Measurements from ENCODE around the gene TSPAN14.

The TSPAN14 gene

GRCh38 chr10:80528901-80529300 is 74.8 kb downstream of the TSPAN14 start:
- WGBS (ENCODE audit: extremely low coverage, insufficient coverage, insufficient read length), result no CpG with 5 or more reads among the region's 6 CpGs
- H3K4me3 ChIP-seq (ENCODE audit: low read depth, low read length), result no peak overlapping the region
- no peak overlapping the region for H2AFZ ChIP-seq (ENCODE audit: insufficient read depth, low read length, poor library complexity)
- H3K79me2 ChIP-seq (ENCODE audit: control insufficient read depth, insufficient read depth, low read length, poor library complexity), result no peaks in the 10 kb centered on the region
- no peak overlapping the region for H3K9ac ChIP-seq (ENCODE audit: low read length)
- no peak overlapping the region for H3K4me2 ChIP-seq (ENCODE audit: low read length)
- H3K4me1 ChIP-seq (ENCODE audit: control insufficient read depth in 1 of 2, insufficient read depth in 2 of 2, low read length in 2 of 2), result peaks cover 0 to 9% of the 10 kb centered on the region in 2 experiments
- H4K12ac ChIP-seq (ENCODE audit: low read depth, low read length), result no peak overlapping the region
- no peak for DNase-seq
- H3K9me3 ChIP-seq (ENCODE audit: insufficient read depth, low read depth, low read length), result peaks cover 4% of the 10 kb centered on the region
- H3K23ac ChIP-seq (ENCODE audit: low read length), result no peak overlapping the region
- no peak overlapping the region for H3K14ac ChIP-seq (ENCODE audit: low read length)
- no peak overlapping the region for H3K4ac ChIP-seq (ENCODE audit: low read depth, low read length)
- no peak overlapping the region for H2BK120ac ChIP-seq (ENCODE audit: insufficient read depth, low read length, poor library complexity)
- H3K79me1 ChIP-seq (ENCODE audit: low read length), result no peaks in the 10 kb centered on the region
- no peak overlapping the region for H4K91ac ChIP-seq (ENCODE audit: low read depth, low read length)
- H3K27ac ChIP-seq (ENCODE audit: low read depth, low read length), result no peak overlapping the region
- H3K27me3 ChIP-seq (ENCODE audit: insufficient read depth, low read length), result no peaks in the 10 kb centered on the region
- H3K36me3 ChIP-seq (ENCODE audit: control insufficient read depth in 1 of 2, insufficient read depth in 2 of 2, low read length in 2 of 2), result no peaks in the 10 kb centered on the region
- no peak overlapping the region for H4K8ac ChIP-seq (ENCODE audit: low read depth, low read length)
- H2BK5ac ChIP-seq (ENCODE audit: low read depth, low read length, poor library complexity), result no peak overlapping the region
- H3K18ac ChIP-seq (ENCODE audit: low read length), result no peak overlapping the region
- H2AK5ac ChIP-seq (ENCODE audit: low read length), result no peak overlapping the region
- H2BK12ac ChIP-seq (ENCODE audit: low read length), result no peak overlapping the region

- no CpG with 5 or more reads among the region's 12 CpGs for WGBS (ENCODE audit: extremely low coverage, insufficient coverage, insufficient read length)
- no peak overlapping the region for H4K12ac ChIP-seq (ENCODE audit: low read depth, low read length)
Observed at GRCh38 chr10:80529604-80530003, 75.5 kb downstream of the TSPAN14 start.

GRCh38 chr10:80530251-80530650 is 76.1 kb downstream of the TSPAN14 start:
- peak in 1 of 2 donors; percentile 40 for DNase-seq
- no peak overlapping the region for H3K9ac ChIP-seq (ENCODE audit: low read length)
- peaks cover 4% of the 10 kb centered on the region for H3K9me3 ChIP-seq (ENCODE audit: insufficient read depth, low read depth, low read length)
- H3K79me1 ChIP-seq (ENCODE audit: low read length), result no peaks in the 10 kb centered on the region
- no peak overlapping the region for H4K8ac ChIP-seq (ENCODE audit: low read depth, low read length)
- no peaks in the 10 kb centered on the region for H3K27me3 ChIP-seq (ENCODE audit: insufficient read depth, low read length)
- no peak overlapping the region for H3K18ac ChIP-seq (ENCODE audit: low read length)
- no peaks in the 10 kb centered on the region for H3K79me2 ChIP-seq (ENCODE audit: control insufficient read depth, insufficient read depth, low read length, poor library complexity)
- H2AFZ ChIP-seq (ENCODE audit: insufficient read depth, low read length, poor library complexity), result no peak overlapping the region
- H3K27ac ChIP-seq (ENCODE audit: low read depth, low read length), result no peak overlapping the region
- no peak overlapping the region for H2AK5ac ChIP-seq (ENCODE audit: low read length)
- H3K36me3 ChIP-seq (ENCODE audit: control insufficient read depth in 1 of 2, insufficient read depth in 2 of 2, low read length in 2 of 2), result no peaks in the 10 kb centered on the region
- H2BK12ac ChIP-seq (ENCODE audit: low read length), result no peak overlapping the region
- no peak overlapping the region for H3K14ac ChIP-seq (ENCODE audit: low read length)
- no peak overlapping the region for H2BK5ac ChIP-seq (ENCODE audit: low read depth, low read length, poor library complexity)
- no peak overlapping the region for H4K91ac ChIP-seq (ENCODE audit: low read depth, low read length)
- H3K4ac ChIP-seq (ENCODE audit: low read depth, low read length), result no peak overlapping the region
- no peak overlapping the region for H3K4me2 ChIP-seq (ENCODE audit: low read length)
- H4K12ac ChIP-seq (ENCODE audit: low read depth, low read length), result no peak overlapping the region
- no CpG with 5 or more reads among the region's 2 CpGs for WGBS (ENCODE audit: extremely low coverage, insufficient coverage, insufficient read length)
- H3K4me1 ChIP-seq (ENCODE audit: control insufficient read depth in 1 of 2, insufficient read depth in 2 of 2, low read length in 2 of 2), result peaks cover 0 to 9% of the 10 kb centered on the region in 2 experiments
- no peak overlapping the region for H3K23ac ChIP-seq (ENCODE audit: low read length)
- H3K4me3 ChIP-seq (ENCODE audit: low read depth, low read length), result no peak overlapping the region
- no peak overlapping the region for H2BK120ac ChIP-seq (ENCODE audit: insufficient read depth, low read length, poor library complexity)

More at GRCh38 chr10:80529604-80530003, 75.5 kb downstream of the TSPAN14 start:
- Histone ChIP-seq H2BK12ac (ENCODE audit: low read length) (no peak overlapping the region), H4K91ac (ENCODE audit: low read depth, low read length) (no peak overlapping the region), H2AFZ (ENCODE audit: insufficient read depth, low read length, poor library complexity) (no peak overlapping the region), H3K4ac (ENCODE audit: low read depth, low read length) (no peak overlapping the region), H3K36me3 (ENCODE audit: control insufficient read depth in 1 of 2, insufficient read depth in 2 of 2, low read length in 2 of 2) (no peaks in the 10 kb centered on the region), H2BK5ac (ENCODE audit: low read depth, low read length, poor library complexity) (no peak overlapping the region), H3K4me2 (ENCODE audit: low read length) (no peak overlapping the region), H3K27me3 (ENCODE audit: insufficient read depth, low read length) (no peaks in the 10 kb centered on the region), H2BK120ac (ENCODE audit: insufficient read depth, low read length, poor library complexity) (no peak overlapping the region), H3K18ac (ENCODE audit: low read length) (no peak overlapping the region), H4K8ac (ENCODE audit: low read depth, low read length) (no peak overlapping the region), H3K23ac (ENCODE audit: low read length) (no peak overlapping the region), H3K27ac (ENCODE audit: low read depth, low read length) (no peak overlapping the region), H3K9me3 (ENCODE audit: insufficient read depth, low read depth, low read length) (peaks cover 4% of the 10 kb centered on the region), H3K79me1 (ENCODE audit: low read length) (no peaks in the 10 kb centered on the region), H3K4me1 (ENCODE audit: control insufficient read depth in 1 of 2, insufficient read depth in 2 of 2, low read length in 2 of 2) (peaks cover 0 to 9% of the 10 kb centered on the region in 2 experiments), H3K14ac (ENCODE audit: low read length) (no peak overlapping the region), H3K9ac (ENCODE audit: low read length) (no peak overlapping the region), H3K79me2 (ENCODE audit: control insufficient read depth, insufficient read depth, low read length, poor library complexity) (no peaks in the 10 kb centered on the region), H2AK5ac (ENCODE audit: low read length) (no peak overlapping the region), H3K4me3 (ENCODE audit: low read depth, low read length) (no peak overlapping the region)
- no peak for DNase-seq

GRCh38 chr10:80530816-80531215 is 76.7 kb downstream of the TSPAN14 start:
- Histone ChIP-seq H3K9ac (ENCODE audit: low read length) (no peak overlapping the region), H2BK120ac (ENCODE audit: insufficient read depth, low read length, poor library complexity) (no peak overlapping the region), H4K8ac (ENCODE audit: low read depth, low read length) (no peak overlapping the region), H3K36me3 (ENCODE audit: control insufficient read depth in 1 of 2, insufficient read depth in 2 of 2, low read length in 2 of 2) (no peaks in the 10 kb centered on the region), H4K12ac (ENCODE audit: low read depth, low read length) (no peak overlapping the region), H3K4me3 (ENCODE audit: low read depth, low read length) (no peak overlapping the region), H2BK5ac (ENCODE audit: low read depth, low read length, poor library complexity) (no peak overlapping the region), H3K18ac (ENCODE audit: low read length) (no peak overlapping the region), H3K79me2 (ENCODE audit: control insufficient read depth, insufficient read depth, low read length, poor library complexity) (no peaks in the 10 kb centered on the region), H3K4me1 (ENCODE audit: control insufficient read depth in 1 of 2, insufficient read depth in 2 of 2, low read length in 2 of 2) (peaks cover 0 to 6% of the 10 kb centered on the region in 2 experiments), H2BK12ac (ENCODE audit: low read length) (no peak overlapping the region), H3K79me1 (ENCODE audit: low read length) (no peaks in the 10 kb centered on the region), H3K4me2 (ENCODE audit: low read length) (no peak overlapping the region), H3K14ac (ENCODE audit: low read length) (no peak overlapping the region), H2AFZ (ENCODE audit: insufficient read depth, low read length, poor library complexity) (no peak overlapping the region), H3K9me3 (ENCODE audit: insufficient read depth, low read depth, low read length) (peaks cover 8% of the 10 kb centered on the region), H3K23ac (ENCODE audit: low read length) (no peak overlapping the region), H2AK5ac (ENCODE audit: low read length) (no peak overlapping the region), H4K91ac (ENCODE audit: low read depth, low read length) (no peak overlapping the region), H3K27me3 (ENCODE audit: insufficient read depth, low read length) (no peaks in the 10 kb centered on the region), H3K4ac (ENCODE audit: low read depth, low read length) (no peak overlapping the region), H3K27ac (ENCODE audit: low read depth, low read length) (no peak overlapping the region)
- no CpG with 5 or more reads among the region's 2 CpGs for WGBS (ENCODE audit: extremely low coverage, insufficient coverage, insufficient read length)
- DNase-seq, result no peak
